Mucosa of descending colon (tissue), 3 donors: Measurements from ENCODE around the gene GPBP1. TPM values are rescaled to one million over a fixed set of nuclear protein-coding genes. Genes with fewer than 3 reads are reported as not detected.
"Not testable (repeated sequence)": the region's sequence is repeated elsewhere in the genome, so short reads cannot be mapped to it uniquely, and the experiment has no call there.

Experiments
- ATAC-seq: fragments of 200-7000 bp; cut with Tn5 transposase; one replicate; pipeline ENCODE4 v1.9.1; 2020; ENCODE audit warnings: mild to moderate bottlenecking, moderate library complexity
- DNase-seq, 3 donors: peaks; one replicate each; pipeline ENCODE4 v3.0.0-alpha.2; 2020
- H3K36me3 ChIP-seq: fragments of 200-600 bp; one replicate; pipeline ENCODE4 v1.8.0; 2021; ENCODE audit warnings: low read depth, mild to moderate bottlenecking
- H3K4me1 ChIP-seq: fragments of 200-600 bp; one replicate; pipeline ENCODE4 v1.8.0; 2021; ENCODE audit warnings: low read depth, mild to moderate bottlenecking
- H3K4me3 ChIP-seq: fragments of 200-600 bp; one replicate; pipeline ENCODE4 v1.8.0; 2021; ENCODE audit warnings: mild to moderate bottlenecking
- H3K9me3 ChIP-seq: fragments of 200-600 bp; one replicate; pipeline ENCODE4 v1.8.0; 2021; ENCODE audit warnings: mild to moderate bottlenecking
- CTCF ChIP-seq: fragments of 200-600 bp; IDR thresholded peaks from one replicate; pipeline ENCODE4 v1.8.0; 2022; ENCODE audit warnings: antibody characterized with exemption, mild to moderate bottlenecking
- intact Hi-C, 2 donors: fragments of 100-400 bp; cut with DNase I in 1 of 2; cut with micrococcal nuclease in 1 of 2; formaldehyde crosslinking; loops; one replicate each; pipeline versions ENCODE4 v1.11.0 to v1.11.1; 2022; cut with DNase I, micrococcal nuclease
- total RNA-seq, 3 donors: library from RNA; stranded (reverse); fragmentation: NEBNext Ultra II Directional in 2 of 3; extraction: Animal tissue kit (Norgen Biotek cat#: 25700) in 2 of 3; gene quantifications; one replicate each; pipeline versions ENCODE4 v1.2.1 to v1.2.4, GENCODE V29; 2021 to 2023
- donor health status: DM: no; HTN: no; CAD: no; lungs with moderate emphysema.
- donor health status: DM: no; HTN: no; CAD: no.
- donor health status: DM: no; HTN: yes; CAD: no.

The GPBP1 gene
- total RNA-seq, 3 donors from 2014 or later, result 59.8 to 75.3 (median 74.0) TPM

GRCh38 chr5:57276353-57276752 lies 102.5 kb downstream of the GPBP1 start:
- no peak overlapping the region for H3K4me3 ChIP-seq
- DNase-seq (no peak), ATAC-seq (no peak)
- intact Hi-C loops, result no loop called here
- no peaks in the 10 kb centered on the region for H3K9me3 ChIP-seq
- H3K4me1 ChIP-seq, result no peaks in the 10 kb centered on the region
- no peaks in the 10 kb centered on the region for H3K36me3 ChIP-seq
- TF ChIP-seq CTCF, result no peak

GRCh38 chr5:57277085-57277484 lies 103.2 kb downstream of the GPBP1 start:
- intact Hi-C loops, result no loop called here
- no peaks in the 10 kb centered on the region for H3K4me1 ChIP-seq
- no peaks in the 10 kb centered on the region for H3K9me3 ChIP-seq
- DNase-seq (no peak), ATAC-seq (no peak)
- no peak overlapping the region for H3K4me3 ChIP-seq
- TF ChIP-seq CTCF, result no peak
- no peaks in the 10 kb centered on the region for H3K36me3 ChIP-seq

- no peaks in the 10 kb centered on the region for H3K4me1 ChIP-seq
- intact Hi-C loops, result no loop called here
- no peak for TF ChIP-seq CTCF
- ATAC-seq (peak; percentile 73), DNase-seq (no peak)
- H3K36me3 ChIP-seq, result no peaks in the 10 kb centered on the region
- no peaks in the 10 kb centered on the region for H3K9me3 ChIP-seq
- H3K4me3 ChIP-seq, result no peak overlapping the region
Observed at GRCh38 chr5:57280853-57281252, 107.0 kb downstream of the GPBP1 start.

- H3K9me3 ChIP-seq, intact Hi-C loops, ATAC-seq, H3K4me1 ChIP-seq, H3K4me3 ChIP-seq, DNase-seq, H3K36me3 ChIP-seq: not testable (repeated sequence)
Observed at GRCh38 chr5:57285084-57285483, 111.2 kb downstream of the GPBP1 start.

- H3K36me3 ChIP-seq, result no peaks in the 10 kb centered on the region
- TF ChIP-seq CTCF, result no peak
- ATAC-seq (no peak), DNase-seq (no peak)
- no peak overlapping the region for H3K4me3 ChIP-seq
- no peaks in the 10 kb centered on the region for H3K4me1 ChIP-seq
- intact Hi-C loops, result no loop called here
- H3K9me3 ChIP-seq, result no peaks in the 10 kb centered on the region
Observed at GRCh38 chr5:57291894-57292293, 118.0 kb downstream of the GPBP1 start.

- TF ChIP-seq CTCF, result no peak
- ATAC-seq, result no peak
- no peak for DNase-seq
- Histone ChIP-seq H3K4me1 (no peaks in the 10 kb centered on the region), H3K4me3 (no peak overlapping the region), H3K9me3 (no peaks in the 10 kb centered on the region), H3K36me3 (no peaks in the 10 kb centered on the region)
- intact Hi-C loops, result no loop called here
Observed at GRCh38 chr5:57292336-57292735, 118.5 kb downstream of the GPBP1 start.
